Stimulated activated CD4-positive, alpha-beta T cell treated with anti-CD3 and anti-CD28 coated beads, TNF-alpha, amount 100 ng/mL, for 48 hours (primary cell): ENCODE results near the gene COL6A5.

ENCODE experiments used
- DNase-seq, 3 donors: peaks; one replicate each; pipeline ENCODE4 v3.0.0-alpha.2; 2020; ENCODE audit warnings: low read depth in 3 of 3

The COL6A5 gene

DNA sequence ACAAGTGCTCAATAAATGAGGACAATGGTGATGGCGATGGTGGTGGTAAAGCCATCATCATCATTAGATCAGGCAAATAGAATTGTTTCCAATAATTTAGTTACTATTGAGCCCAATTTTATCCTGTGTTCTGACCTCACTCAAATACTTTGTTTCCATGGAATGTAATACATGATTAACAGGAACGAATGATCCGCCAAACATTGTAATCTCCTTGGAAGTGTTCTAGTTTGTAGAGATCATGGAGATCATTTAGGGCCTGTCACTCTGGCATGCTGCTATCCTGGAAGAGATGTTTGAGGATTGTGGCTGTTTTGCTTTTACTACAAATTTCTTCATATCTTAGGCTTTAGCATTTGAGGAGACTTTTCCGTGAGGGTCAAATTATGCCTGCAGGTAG is 174.3 kb downstream of the COL6A5 start:
- DNase-seq = no peak

DNA sequence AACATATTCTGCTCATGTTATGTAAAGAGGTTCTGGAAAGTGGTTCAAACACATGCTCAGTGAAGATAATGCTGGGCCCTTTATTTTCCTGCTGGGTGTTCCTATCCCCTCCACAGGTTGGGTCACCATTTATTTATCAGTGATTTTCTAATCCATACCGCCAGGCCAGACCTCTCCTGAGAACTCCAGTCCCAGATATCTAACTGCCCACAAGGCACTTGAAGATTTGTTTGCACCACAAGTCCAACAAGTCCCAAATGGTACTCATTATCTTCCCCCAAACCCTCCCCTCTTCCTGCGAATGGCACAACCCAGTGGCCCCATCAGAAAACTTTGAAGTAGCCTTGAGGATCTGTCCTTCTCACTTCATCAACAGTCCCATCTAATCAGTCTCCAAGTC is 176.9 kb downstream of the COL6A5 start:
- DNase-seq = no peak

DNA sequence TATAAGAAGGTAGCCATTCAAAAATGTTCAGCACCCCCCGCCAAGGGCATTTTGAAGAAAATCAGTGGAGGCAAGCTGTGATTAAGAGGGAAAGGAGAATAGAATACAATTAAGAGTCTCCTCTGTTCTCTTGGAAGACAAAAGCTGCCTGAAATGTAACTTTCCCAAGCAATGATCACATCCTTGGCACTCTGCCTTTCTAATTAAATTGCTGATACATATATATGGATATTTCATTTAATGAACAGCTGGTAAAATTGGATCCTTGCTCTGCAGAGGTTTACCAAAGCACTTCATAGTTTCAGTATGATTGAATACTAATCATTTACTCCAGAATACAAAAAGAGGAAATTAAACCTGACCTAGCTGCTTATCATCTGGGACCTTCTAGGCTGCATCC is 182.0 kb downstream of the COL6A5 start:
- no peak for DNase-seq

DNA sequence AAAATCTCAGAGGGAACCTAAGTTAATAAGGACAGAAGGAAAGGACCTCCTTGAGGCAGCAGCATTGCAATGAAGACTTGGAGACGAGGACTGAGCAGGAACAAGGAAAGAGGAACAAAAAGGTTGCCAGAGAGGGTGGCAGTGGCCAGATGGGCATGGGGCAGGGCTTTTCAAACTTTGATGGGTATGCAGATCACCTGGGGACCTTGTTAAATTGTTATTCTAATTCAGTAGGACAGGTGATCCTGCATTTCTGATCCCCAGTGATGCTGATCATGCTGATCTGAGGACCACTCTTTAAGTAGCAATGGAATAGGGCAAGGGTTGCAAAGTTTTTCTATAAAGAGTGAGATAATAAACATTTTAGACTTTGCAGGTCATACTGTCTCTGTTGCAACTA is 182.6 kb downstream of the COL6A5 start:
- no peak for DNase-seq

DNA sequence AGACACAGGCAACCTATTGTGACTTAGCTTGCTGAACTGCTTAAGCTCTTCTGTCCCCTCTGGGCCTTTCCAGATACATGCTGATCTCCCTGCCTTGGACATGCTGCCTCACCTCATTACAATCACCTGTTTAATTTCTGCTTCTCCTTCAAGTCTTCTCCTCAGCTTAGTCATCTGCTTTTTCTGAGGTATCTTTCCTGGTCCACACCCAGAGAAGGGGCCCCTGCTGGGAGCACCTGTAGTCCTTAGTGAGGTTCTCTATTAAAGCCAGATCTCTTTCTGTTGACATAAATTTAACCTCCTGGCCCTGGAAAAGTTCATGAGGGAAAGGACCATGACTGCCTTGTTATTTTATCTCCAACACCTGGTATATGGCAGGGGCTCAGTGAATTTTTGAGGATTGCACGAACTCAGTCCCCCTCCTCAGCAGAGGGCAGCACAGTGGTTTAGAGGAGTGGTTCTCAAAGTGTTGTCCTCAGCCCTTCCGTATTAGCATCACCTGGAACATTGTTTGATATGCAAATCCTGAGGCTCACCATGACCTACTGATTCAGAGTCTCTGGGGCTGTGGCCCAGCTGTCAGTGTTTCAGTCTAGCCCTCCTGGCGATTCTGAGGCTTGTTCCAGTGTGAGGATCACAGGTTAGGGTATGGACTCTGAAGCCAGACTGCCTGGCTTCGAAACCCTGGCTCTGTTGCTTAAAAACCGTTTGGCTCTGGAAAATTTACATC is 184.2 kb downstream of the COL6A5 start:
- no peak for DNase-seq

DNA sequence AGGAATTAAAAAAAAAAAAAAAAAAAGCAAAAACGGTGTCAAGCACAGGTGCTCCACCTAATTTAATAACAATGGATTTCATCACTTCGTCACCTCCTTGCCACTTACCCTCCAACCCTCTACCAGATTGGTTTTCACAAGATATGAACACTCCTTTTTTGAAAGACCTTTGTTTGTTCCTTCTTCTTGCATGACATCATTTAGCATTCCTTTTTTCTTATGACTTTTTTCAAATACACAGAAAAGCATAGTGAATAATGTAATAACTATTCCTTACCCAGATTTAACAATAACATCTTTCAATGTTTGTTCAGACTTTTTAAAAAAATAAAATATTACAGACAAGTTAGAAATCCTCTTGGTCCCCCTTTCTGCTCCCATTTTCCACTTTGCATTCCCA is 187.8 kb downstream of the COL6A5 start:
- DNase-seq = no peak
